Ishikawa (cell line): ENCODE results near the gene SAP130.

ENCODE experiments used
- CEBPB ChIP-seq: IDR thresholded peaks from 2 replicates; pipeline ENCODE4 v1.6.1; 2012
- CREB1 ChIP-seq: IDR thresholded peaks from 2 replicates; pipeline ENCODE4 v1.6.1; 2012; ENCODE audit warnings: low read depth
- EGR1 ChIP-seq: IDR thresholded peaks from 2 replicates; pipeline ENCODE4 v1.6.1; 2012
- EP300 ChIP-seq: IDR thresholded peaks from 2 replicates; pipeline ENCODE4 v1.6.1; 2012; ENCODE audit warnings: borderline replicate concordance
- FOXM1 ChIP-seq: IDR thresholded peaks from 2 replicates; pipeline ENCODE4 v1.6.1; 2012; ENCODE audit warnings: low read depth, borderline replicate concordance
- NFIC ChIP-seq: IDR thresholded peaks from 2 replicates; pipeline ENCODE4 v1.6.1; 2012
- RAD21 ChIP-seq: IDR thresholded peaks from 2 replicates; pipeline ENCODE4 v1.6.1; 2012; ENCODE audit warnings: low read depth
- TAF1 ChIP-seq: IDR thresholded peaks from 2 replicates; pipeline ENCODE4 v1.6.1; 2012; ENCODE audit warnings: low read depth, mild to moderate bottlenecking
- TCF12 ChIP-seq: IDR thresholded peaks from 2 replicates; pipeline ENCODE4 v1.6.1; 2012; ENCODE audit warnings: low read depth
- TEAD4 ChIP-seq: IDR thresholded peaks from 2 replicates; pipeline ENCODE4 v1.6.1; 2012
- USF1 ChIP-seq: IDR thresholded peaks from 2 replicates; pipeline ENCODE4 v1.6.1; 2012
- YY1 ChIP-seq: IDR thresholded peaks from 2 replicates; pipeline ENCODE4 v1.6.1; 2012; ENCODE audit warnings: low read depth
- ZBTB7A ChIP-seq: IDR thresholded peaks from 2 replicates; pipeline ENCODE4 v1.6.1; 2012; ENCODE audit warnings: low read depth
- TF ChIP-seq, protein P1 (sequence below): IDR thresholded peaks from 2 replicates; pipeline ENCODE4 v1.6.1; 2012
- TF ChIP-seq, protein P2 (sequence below): IDR thresholded peaks from 2 replicates; pipeline ENCODE4 v1.6.1; 2012; ENCODE audit warnings: low read depth, mild to moderate bottlenecking

Gene SAP130

DNA sequence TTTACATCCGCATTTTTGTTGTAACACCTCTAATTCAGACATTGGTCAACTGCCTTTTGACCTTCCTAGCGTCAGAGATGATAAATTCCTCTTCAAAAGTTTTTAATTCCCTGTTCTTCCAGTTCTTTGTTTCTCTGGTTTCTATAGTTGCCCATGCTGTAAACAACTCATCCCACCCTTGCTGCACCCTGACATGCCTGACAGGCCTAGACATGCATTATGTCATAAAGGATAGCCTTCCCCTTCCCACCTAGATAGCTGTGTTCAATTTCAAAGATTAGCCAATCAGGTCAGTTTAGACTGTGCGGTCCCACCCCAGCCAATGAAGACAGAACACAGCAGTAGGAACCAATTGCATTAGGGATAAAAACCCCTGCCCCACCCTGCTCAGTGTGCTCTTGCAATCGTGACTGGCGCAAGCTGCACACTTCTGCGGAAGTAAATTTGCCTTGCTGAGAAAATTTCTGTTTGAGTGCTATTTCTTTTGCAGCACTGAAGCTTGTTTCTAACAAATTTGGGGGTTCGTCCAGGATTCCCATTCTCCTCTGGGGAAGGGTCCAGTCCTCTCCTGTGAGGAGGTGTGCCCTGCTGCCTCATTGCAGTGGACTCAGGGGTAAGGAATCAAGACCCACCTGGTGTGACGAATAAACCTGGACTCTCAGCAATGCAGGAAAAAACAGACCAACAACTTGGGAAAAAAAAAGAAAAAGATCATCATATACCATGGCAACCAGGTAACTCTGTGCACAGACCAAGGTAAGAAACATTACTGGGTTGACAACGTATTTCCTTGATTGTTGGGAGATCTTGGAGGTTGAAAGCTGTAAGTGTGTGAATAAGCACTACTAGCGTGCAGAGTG lies 9.1 kb upstream of the SAP130 start:
- TF ChIP-seq USF1 (no peak), RAD21 (no peak), CEBPB (no peak), TCF12 (no peak), FOXM1 (no peak), TEAD4 (no peak), TAF1 (no peak), CREB1 (no peak), NFIC (no peak), EGR1 (no peak), ZBTB7A (no peak), YY1 (no peak), EP300 (no peak)
- TF ChIP-seq, protein P1, sequence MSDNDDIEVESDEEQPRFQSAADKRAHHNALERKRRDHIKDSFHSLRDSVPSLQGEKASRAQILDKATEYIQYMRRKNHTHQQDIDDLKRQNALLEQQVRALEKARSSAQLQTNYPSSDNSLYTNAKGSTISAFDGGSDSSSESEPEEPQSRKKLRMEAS, result no peak
- TF ChIP-seq, protein P2, sequence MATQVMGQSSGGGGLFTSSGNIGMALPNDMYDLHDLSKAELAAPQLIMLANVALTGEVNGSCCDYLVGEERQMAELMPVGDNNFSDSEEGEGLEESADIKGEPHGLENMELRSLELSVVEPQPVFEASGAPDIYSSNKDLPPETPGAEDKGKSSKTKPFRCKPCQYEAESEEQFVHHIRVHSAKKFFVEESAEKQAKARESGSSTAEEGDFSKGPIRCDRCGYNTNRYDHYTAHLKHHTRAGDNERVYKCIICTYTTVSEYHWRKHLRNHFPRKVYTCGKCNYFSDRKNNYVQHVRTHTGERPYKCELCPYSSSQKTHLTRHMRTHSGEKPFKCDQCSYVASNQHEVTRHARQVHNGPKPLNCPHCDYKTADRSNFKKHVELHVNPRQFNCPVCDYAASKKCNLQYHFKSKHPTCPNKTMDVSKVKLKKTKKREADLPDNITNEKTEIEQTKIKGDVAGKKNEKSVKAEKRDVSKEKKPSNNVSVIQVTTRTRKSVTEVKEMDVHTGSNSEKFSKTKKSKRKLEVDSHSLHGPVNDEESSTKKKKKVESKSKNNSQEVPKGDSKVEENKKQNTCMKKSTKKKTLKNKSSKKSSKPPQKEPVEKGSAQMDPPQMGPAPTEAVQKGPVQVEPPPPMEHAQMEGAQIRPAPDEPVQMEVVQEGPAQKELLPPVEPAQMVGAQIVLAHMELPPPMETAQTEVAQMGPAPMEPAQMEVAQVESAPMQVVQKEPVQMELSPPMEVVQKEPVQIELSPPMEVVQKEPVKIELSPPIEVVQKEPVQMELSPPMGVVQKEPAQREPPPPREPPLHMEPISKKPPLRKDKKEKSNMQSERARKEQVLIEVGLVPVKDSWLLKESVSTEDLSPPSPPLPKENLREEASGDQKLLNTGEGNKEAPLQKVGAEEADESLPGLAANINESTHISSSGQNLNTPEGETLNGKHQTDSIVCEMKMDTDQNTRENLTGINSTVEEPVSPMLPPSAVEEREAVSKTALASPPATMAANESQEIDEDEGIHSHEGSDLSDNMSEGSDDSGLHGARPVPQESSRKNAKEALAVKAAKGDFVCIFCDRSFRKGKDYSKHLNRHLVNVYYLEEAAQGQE, result no peak

GRCh38 chr2:128032092-128032491 lies 4.2 kb upstream of the SAP130 start:
- TF ChIP-seq, protein P1, result no peak
- no peak for TF ChIP-seq USF1
- no peak for TF ChIP-seq RAD21
- TF ChIP-seq EGR1, result no peak
- TF ChIP-seq YY1, result no peak
- TF ChIP-seq TCF12, result no peak
- no peak for TF ChIP-seq CREB1
- no peak for TF ChIP-seq FOXM1
- TF ChIP-seq TEAD4, result no peak
- TF ChIP-seq, protein P2, result no peak
- no peak for TF ChIP-seq NFIC
- TF ChIP-seq TAF1, result no peak
- TF ChIP-seq CEBPB, result no peak
- no peak for TF ChIP-seq ZBTB7A
- no peak for TF ChIP-seq EP300

DNA sequence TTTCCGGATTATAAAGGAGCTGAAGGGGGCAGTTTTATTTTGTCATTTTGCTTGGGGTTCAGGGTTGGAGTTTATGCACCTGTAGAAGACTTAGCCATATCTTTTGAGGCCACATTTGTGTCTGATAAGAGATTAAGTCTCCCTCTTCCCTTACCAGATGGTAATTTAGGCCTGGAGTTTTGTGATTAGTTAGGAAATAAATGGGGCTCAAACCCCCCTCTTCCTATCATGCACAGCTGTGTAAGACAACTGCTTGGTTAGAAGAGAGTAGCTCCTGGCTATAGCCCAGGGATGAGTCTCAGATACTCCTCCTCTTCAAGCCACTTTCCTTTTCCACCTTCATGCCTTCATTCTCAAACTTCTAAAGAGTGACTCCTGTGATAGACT lies 802 bp upstream of the SAP130 start:
- no peak for TF ChIP-seq TCF12
- no peak for TF ChIP-seq NFIC
- TF ChIP-seq RAD21, result no peak
- TF ChIP-seq ZBTB7A, result no peak
- TF ChIP-seq EGR1, result no peak
- no peak for TF ChIP-seq YY1
- TF ChIP-seq EP300, result no peak
- TF ChIP-seq, protein P2, result no peak
- TF ChIP-seq CEBPB, result no peak
- TF ChIP-seq, protein P1, result no peak
- no peak for TF ChIP-seq FOXM1
- TF ChIP-seq TAF1, result no peak
- TF ChIP-seq TEAD4, result no peak
- TF ChIP-seq USF1, result no peak
- TF ChIP-seq CREB1, result no peak
